HepG2 (cell line): ENCODE results near the gene RHOBTB1. TPM values are rescaled to one million over a fixed set of nuclear protein-coding genes. Genes with fewer than 3 reads are reported as not detected.

Experiments used
- ATM ChIP-seq: fragments of 450-650 bp; IDR thresholded peaks from 2 replicates; pipeline ENCODE4 v1.7.1; 2017; ENCODE audit warnings: mild to moderate bottlenecking, borderline replicate concordance
- CBFB ChIP-seq: sonication (generic); formaldehyde crosslinking; IDR thresholded peaks from 2 replicates; pipeline ENCODE4 v1.4.0; 2020; ENCODE audit warnings: missing genetic modification reagents
- CBX2 ChIP-seq, 2 experiments: fragments of 200-600 bp in 1 of 2; sonication (generic); formaldehyde crosslinking in 1 of 2; IDR thresholded peaks; 2 replicates each; pipeline versions ENCODE4 v1.7.0 to v1.8.1; 2018 to 2022; ENCODE audit warnings: low read depth in 2 of 2, low read length in 1 of 2, mild to moderate bottlenecking in 1 of 2, missing genetic modification reagents in 1 of 2
- FOXM1 ChIP-seq: sonication (generic); formaldehyde crosslinking; IDR thresholded peaks from 2 replicates; pipeline ENCODE4 v1.5.0; 2020; ENCODE audit warnings: missing genetic modification reagents
- FOXP1 ChIP-seq, 2 experiments: fragments of 450-650 bp in 1 of 2; IDR thresholded peaks; 2 replicates each; pipeline ENCODE4 v1.6.1; 2017 to 2018; ENCODE audit warnings: antibody characterized with exemption in 1 of 2
- FOXP4 ChIP-seq: sonication (generic); formaldehyde crosslinking; IDR thresholded peaks from 2 replicates; pipeline ENCODE4 v1.4.0; 2020; ENCODE audit warnings: missing genetic modification reagents
- GPN1 ChIP-seq: sonication (generic); formaldehyde crosslinking; IDR thresholded peaks from 2 replicates; pipeline ENCODE4 v1.5.1; 2020; ENCODE audit warnings: missing genetic modification reagents, borderline replicate concordance
- GTF2F1 ChIP-seq: fragments of 150-350 bp; IDR thresholded peaks from 2 replicates; pipeline ENCODE4 v1.6.1; 2014; ENCODE audit warnings: low read length
- HNF1B ChIP-seq: sonication (generic); formaldehyde crosslinking; IDR thresholded peaks from 2 replicates; pipeline ENCODE4 v1.5.1; 2020; ENCODE audit warnings: mild to moderate bottlenecking, moderate library complexity, missing genetic modification reagents
- MBD4 ChIP-seq: IDR thresholded peaks from 2 replicates; pipeline ENCODE4 v1.6.1; 2012; ENCODE audit warnings: low read length, inconsistent platforms, borderline replicate concordance
- MTERF4 ChIP-seq: sonication (generic); formaldehyde crosslinking; IDR thresholded peaks from 2 replicates; pipeline ENCODE4 v1.8.0; 2023; ENCODE audit warnings: mild to moderate bottlenecking, missing genetic modification reagents
- POLR2AphosphoS2 ChIP-seq: IDR thresholded peaks from 2 replicates; pipeline ENCODE4 v1.6.1; 2011; ENCODE audit warnings: low read depth, low read length, improper control_type of control experiment
- RBAK ChIP-seq: sonication (generic); formaldehyde crosslinking; IDR thresholded peaks from 2 replicates; pipeline ENCODE4 v1.5.1; 2020; ENCODE audit warnings: mild to moderate bottlenecking, missing genetic modification reagents
- SIX1 ChIP-seq: sonication (generic); formaldehyde crosslinking; IDR thresholded peaks from 2 replicates; pipeline ENCODE4 v1.4.0; 2020; ENCODE audit warnings: missing genetic modification reagents, borderline replicate concordance
- XRCC5 ChIP-seq: fragments of 200-400 bp; formaldehyde crosslinking; optimal IDR thresholded peaks from 2 replicates; pipeline ENCODE3; 2017; ENCODE audit warnings: mild to moderate bottlenecking, low read length
- ZNF207 ChIP-seq: fragments of 450-650 bp; IDR thresholded peaks from 2 replicates; pipeline ENCODE4 v1.6.1; 2016; ENCODE audit warnings: antibody characterized with exemption, borderline replicate concordance
- ZNF614 ChIP-seq: IDR thresholded peaks from 2 replicates; pipeline ENCODE4 v1.6.1; 2018; ENCODE audit warnings: missing biosample characterization, missing genetic modification reagents, inconsistent platforms, borderline replicate concordance
- polyA plus RNA-seq, 8 experiments: library from polyadenylated mRNA; depleted of rRNA in 3 of 8; stranded (reverse) in 7 of 8; unstranded in 1 of 8; fragments of >200 nt; fragmentation: Illumina TruSeq in 4 of 8; extraction: Trizol in 4 of 8; gene quantifications; 2 replicates each; pipeline versions ENCODE4 v1.2.1 to v1.2.3, GENCODE V29; 2011 to 2016; ENCODE audit warnings: low read depth in 4 of 8, missing spikeins in 1 of 8, mixed read lengths in 1 of 8; ENCODE audit not compliant: insufficient read depth in 1 of 8
- total RNA-seq, 5 experiments: library from RNA; depleted of rRNA; stranded (reverse); fragments of >200 nt; fragmentation: Illumina TruSeq; extraction: Trizol; gene quantifications; 2 replicates each; pipeline ENCODE4 v1.2.3, GENCODE V29; 2016; ENCODE audit warnings: low read depth in 1 of 5
- TF ChIP-seq, protein P1 (sequence below): sonication (generic); formaldehyde crosslinking; IDR thresholded peaks from 2 replicates; pipeline ENCODE4 v1.4.0; 2020; ENCODE audit warnings: missing genetic modification reagents
- TF ChIP-seq, protein P2 (sequence below): sonication (generic); formaldehyde crosslinking; IDR thresholded peaks from 2 replicates; pipeline ENCODE4 v1.9.0; 2021; ENCODE audit warnings: missing genetic modification reagents, borderline replicate concordance

The RHOBTB1 gene
- total and polyA plus RNA-seq, 2 of the 13 experiments (the other 11 are each of a cell fraction or from before 2014, with no cell fraction given): 18.8 to 59.5 TPM

- TF ChIP-seq SIX1 (no peak), CBX2 (IDR thresholded peaks at IDR 0.05; ENCODE audit: low read depth, low read length) (no peak), CBX2 (CRISPR knock-in tag; IDR thresholded peaks at IDR 0.05; ENCODE audit: low read depth) (no peak), RBAK (CRISPR knock-in tag) (no peak), ZNF614 (CRISPR knock-in tag) (no peak), GTF2F1 (no peak), ATM (no peak), FOXP4 (CRISPR knock-in tag) (no peak), MBD4 (no peak), POLR2AphosphoS2 (no peak), XRCC5 (no peak), GPN1 (CRISPR knock-in tag) (no peak), HNF1B (CRISPR knock-in tag) (no peak), MTERF4 (CRISPR knock-in tag) (no peak), FOXP1 (IDR thresholded peaks at IDR 0.05) (no peak), FOXP1 (CRISPR knock-in tag; IDR thresholded peaks at IDR 0.05) (peak; percentile 9; the same call in 1 of the 2 replicates), CBFB (CRISPR knock-in tag) (no peak), ZNF207 (no peak), FOXM1 (CRISPR knock-in tag) (no peak)
- TF ChIP-seq, protein P1, sequence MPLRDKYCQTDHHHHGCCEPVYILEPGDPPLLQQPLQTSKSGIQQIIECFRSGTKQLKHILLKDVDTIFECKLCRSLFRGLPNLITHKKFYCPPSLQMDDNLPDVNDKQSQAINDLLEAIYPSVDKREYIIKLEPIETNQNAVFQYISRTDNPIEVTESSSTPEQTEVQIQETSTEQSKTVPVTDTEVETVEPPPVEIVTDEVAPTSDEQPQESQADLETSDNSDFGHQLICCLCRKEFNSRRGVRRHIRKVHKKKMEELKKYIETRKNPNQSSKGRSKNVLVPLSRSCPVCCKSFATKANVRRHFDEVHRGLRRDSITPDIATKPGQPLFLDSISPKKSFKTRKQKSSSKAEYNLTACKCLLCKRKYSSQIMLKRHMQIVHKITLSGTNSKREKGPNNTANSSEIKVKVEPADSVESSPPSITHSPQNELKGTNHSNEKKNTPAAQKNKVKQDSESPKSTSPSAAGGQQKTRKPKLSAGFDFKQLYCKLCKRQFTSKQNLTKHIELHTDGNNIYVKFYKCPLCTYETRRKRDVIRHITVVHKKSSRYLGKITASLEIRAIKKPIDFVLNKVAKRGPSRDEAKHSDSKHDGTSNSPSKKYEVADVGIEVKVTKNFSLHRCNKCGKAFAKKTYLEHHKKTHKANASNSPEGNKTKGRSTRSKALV (CRISPR knock-in tag): no peak
- TF ChIP-seq, protein P2, sequence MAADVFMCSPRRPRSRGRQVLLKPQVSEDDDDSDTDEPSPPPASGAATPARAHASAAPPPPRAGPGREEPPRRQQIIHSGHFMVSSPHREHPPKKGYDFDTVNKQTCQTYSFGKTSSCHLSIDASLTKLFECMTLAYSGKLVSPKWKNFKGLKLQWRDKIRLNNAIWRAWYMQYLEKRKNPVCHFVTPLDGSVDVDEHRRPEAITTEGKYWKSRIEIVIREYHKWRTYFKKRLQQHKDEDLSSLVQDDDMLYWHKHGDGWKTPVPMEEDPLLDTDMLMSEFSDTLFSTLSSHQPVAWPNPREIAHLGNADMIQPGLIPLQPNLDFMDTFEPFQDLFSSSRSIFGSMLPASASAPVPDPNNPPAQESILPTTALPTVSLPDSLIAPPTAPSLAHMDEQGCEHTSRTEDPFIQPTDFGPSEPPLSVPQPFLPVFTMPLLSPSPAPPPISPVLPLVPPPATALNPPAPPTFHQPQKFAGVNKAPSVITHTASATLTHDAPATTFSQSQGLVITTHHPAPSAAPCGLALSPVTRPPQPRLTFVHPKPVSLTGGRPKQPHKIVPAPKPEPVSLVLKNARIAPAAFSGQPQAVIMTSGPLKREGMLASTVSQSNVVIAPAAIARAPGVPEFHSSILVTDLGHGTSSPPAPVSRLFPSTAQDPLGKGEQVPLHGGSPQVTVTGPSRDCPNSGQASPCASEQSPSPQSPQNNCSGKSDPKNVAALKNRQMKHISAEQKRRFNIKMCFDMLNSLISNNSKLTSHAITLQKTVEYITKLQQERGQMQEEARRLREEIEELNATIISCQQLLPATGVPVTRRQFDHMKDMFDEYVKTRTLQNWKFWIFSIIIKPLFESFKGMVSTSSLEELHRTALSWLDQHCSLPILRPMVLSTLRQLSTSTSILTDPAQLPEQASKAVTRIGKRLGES (CRISPR knock-in tag): no peak
These were observed 49.2 kb downstream of the RHOBTB1 start (continued) for GRCh38 chr10:60894786-60895185.
